ENCODE results near the gene NRN1L. TPM values are rescaled to one million over a fixed set of nuclear protein-coding genes. Genes with fewer than 3 reads are reported as not detected.
"Not testable (repeated sequence)": the region's sequence is repeated elsewhere in the genome, so short reads cannot be mapped to it uniquely, and the experiment has no call there.

NRN1L gene
- not detected for total RNA-seq

DNA sequence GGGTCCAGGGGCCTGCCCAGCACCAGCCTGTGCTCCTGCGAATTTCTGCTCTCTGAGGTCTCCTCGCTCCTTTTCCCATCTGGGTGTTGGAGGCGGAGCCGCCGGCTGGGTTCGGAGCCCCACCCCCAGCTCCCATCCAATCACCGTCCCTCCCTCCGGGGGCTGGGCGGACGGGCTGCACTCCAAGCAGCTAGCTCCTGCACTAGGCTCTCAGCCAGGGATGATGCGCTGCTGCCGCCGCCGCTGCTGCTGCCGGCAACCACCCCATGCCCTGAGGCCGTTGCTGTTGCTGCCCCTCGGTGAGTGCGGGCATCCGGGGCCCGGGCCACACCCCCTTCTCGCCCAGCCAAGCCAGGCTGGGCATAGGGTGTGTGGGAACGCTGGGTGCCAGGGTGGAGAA is at the start of gene NRN1L:
Gene NRN1L, plus strand, starts transcription at position 202 of the 400 bp plus-strand sequence. Its CDS starts 19 bp downstream, at position 221.
- peaks cover 31% of the 10 kb centered on the region for H3K36me3 ChIP-seq
- no peaks in the 10 kb centered on the region for H3K27me3 ChIP-seq (replicated peaks; ENCODE audit: insufficient read depth)
- H3K27ac ChIP-seq: peak within 1 kb of the TSS; percentile 45 to 69
- ATAC-seq (ENCODE audit: insufficient number of reproducible peaks, low FRiP score, low read depth) (peak; percentile 72), DNase-seq (ENCODE audit: low spot score) (peak; percentile 55)
- TF ChIP-seq, protein P1, sequence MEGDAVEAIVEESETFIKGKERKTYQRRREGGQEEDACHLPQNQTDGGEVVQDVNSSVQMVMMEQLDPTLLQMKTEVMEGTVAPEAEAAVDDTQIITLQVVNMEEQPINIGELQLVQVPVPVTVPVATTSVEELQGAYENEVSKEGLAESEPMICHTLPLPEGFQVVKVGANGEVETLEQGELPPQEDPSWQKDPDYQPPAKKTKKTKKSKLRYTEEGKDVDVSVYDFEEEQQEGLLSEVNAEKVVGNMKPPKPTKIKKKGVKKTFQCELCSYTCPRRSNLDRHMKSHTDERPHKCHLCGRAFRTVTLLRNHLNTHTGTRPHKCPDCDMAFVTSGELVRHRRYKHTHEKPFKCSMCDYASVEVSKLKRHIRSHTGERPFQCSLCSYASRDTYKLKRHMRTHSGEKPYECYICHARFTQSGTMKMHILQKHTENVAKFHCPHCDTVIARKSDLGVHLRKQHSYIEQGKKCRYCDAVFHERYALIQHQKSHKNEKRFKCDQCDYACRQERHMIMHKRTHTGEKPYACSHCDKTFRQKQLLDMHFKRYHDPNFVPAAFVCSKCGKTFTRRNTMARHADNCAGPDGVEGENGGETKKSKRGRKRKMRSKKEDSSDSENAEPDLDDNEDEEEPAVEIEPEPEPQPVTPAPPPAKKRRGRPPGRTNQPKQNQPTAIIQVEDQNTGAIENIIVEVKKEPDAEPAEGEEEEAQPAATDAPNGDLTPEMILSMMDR (IDR thresholded peaks at IDR 0.05): no peak
- peak within 1 kb of the TSS; percentile 66 for H3K4me3 ChIP-seq
- no peaks in the 10 kb centered on the region for H3K9me3 ChIP-seq
- peaks cover 4 to 17% of the 10 kb centered on the region in 2 donors for H3K4me1 ChIP-seq (ENCODE audit: control insufficient read depth in 1 of 2, low read depth in 2 of 2)

DNA sequence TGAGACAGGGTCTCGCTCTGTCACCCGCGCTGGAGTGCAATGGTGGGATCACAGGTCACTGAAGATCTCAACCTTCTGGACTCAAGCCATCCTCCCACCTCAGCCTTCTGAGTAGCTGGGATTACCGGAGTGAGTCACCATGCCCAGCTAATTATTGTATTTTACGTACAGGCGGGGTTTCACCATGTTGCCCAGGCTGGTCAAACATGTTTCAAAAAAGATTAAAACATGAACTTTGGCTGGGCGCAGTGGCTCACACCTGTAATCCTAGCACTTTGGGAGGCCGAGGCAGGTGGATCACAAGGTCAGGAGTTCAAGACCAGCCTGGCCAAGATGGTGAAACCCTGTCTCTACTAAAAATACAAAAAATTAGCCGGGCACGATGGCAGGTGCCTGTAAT is 47.5 kb upstream of the NRN1L start:
- peaks cover 12 to 13% of the 10 kb centered on the region in 2 donors for H3K4me1 ChIP-seq (ENCODE audit: control insufficient read depth in 1 of 2, low read depth in 2 of 2)
- DNase-seq (ENCODE audit: low spot score); H3K27ac ChIP-seq; H3K36me3 ChIP-seq; H3K4me3 ChIP-seq; H3K27me3 ChIP-seq (replicated peaks; ENCODE audit: insufficient read depth); H3K9me3 ChIP-seq; ATAC-seq (ENCODE audit: insufficient number of reproducible peaks, low FRiP score, low read depth): not testable (repeated sequence)

DNA sequence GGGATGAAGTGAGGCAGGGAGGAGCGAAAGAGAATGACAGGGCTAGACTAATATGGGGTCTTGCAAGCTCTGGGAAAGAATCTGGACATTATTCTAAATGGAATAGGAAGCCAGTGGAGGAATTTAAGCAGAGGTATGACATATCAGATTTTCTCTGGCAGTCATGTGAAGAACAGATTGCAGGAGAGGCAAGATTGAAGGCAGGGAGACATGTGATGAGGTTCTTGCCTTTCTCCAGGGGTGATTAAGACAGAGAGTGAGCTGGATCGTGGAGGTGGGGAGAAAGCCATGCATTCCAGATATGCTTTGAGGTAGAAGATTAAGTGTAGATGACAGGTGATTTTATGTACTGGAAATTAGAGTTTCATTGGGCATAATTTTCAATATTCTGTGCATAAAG is 46.9 kb upstream of the NRN1L start:
- no peak for ATAC-seq (ENCODE audit: insufficient number of reproducible peaks, low FRiP score, low read depth)
- Histone ChIP-seq H3K4me3 (no peak overlapping the region), H3K27me3 (replicated peaks; ENCODE audit: insufficient read depth) (no peaks in the 10 kb centered on the region), H3K9me3 (no peaks in the 10 kb centered on the region), H3K36me3 (no peaks in the 10 kb centered on the region), H3K27ac (no peak overlapping the region), H3K4me1 (ENCODE audit: control insufficient read depth in 1 of 2, low read depth in 2 of 2) (peaks cover 9 to 11% of the 10 kb centered on the region in 2 donors)
- TF ChIP-seq, protein P1 (IDR thresholded peaks at IDR 0.05): no peak
- no peak for DNase-seq (ENCODE audit: low spot score)

DNA sequence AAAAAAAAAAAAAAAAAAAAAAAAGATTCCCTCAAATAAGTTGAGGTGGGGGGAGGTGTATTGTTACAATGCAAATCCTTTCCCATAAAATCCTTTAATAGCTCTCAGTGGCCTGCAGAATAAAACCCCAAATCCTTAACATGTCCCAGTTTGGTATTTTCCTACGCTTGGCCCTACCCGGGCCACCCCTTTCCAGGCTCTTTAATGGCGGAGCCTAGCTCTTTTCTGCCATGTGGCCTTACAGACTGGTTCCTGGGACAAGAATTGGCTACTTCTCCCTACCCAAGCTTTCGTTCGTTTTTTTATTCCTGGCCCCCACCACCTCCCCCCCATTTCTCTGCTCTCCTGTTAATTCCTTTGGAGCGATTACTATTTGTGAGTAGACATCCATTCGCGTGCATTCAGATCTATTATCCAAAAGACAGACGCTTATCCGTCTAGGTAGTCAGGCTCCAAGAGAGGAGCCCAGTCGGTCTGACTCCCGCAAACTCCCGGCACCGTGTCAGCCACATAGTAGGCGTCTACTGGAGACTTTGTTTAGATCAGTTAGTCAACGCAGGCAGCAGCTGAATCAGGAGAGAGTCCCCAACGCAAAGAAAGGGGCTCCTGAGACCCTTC is 43.4 kb upstream of the NRN1L start:
- ATAC-seq (ENCODE audit: insufficient number of reproducible peaks, low FRiP score, low read depth) (no peak), DNase-seq (ENCODE audit: low spot score) (no peak)
- TF ChIP-seq, protein P1 (IDR thresholded peaks at IDR 0.05): no peak
- H3K4me3 ChIP-seq: peak overlapping the region; percentile 90
- no peaks in the 10 kb centered on the region for H3K9me3 ChIP-seq
- H3K36me3 ChIP-seq: no peaks in the 10 kb centered on the region
- H3K27me3 ChIP-seq (replicated peaks; ENCODE audit: insufficient read depth): no peaks in the 10 kb centered on the region
- H3K27ac ChIP-seq: peak overlapping the region; percentile 97 to 99
- H3K4me1 ChIP-seq (ENCODE audit: control insufficient read depth in 1 of 2, low read depth in 2 of 2): peaks cover 31 to 34% of the 10 kb centered on the region in 2 donors

DNA sequence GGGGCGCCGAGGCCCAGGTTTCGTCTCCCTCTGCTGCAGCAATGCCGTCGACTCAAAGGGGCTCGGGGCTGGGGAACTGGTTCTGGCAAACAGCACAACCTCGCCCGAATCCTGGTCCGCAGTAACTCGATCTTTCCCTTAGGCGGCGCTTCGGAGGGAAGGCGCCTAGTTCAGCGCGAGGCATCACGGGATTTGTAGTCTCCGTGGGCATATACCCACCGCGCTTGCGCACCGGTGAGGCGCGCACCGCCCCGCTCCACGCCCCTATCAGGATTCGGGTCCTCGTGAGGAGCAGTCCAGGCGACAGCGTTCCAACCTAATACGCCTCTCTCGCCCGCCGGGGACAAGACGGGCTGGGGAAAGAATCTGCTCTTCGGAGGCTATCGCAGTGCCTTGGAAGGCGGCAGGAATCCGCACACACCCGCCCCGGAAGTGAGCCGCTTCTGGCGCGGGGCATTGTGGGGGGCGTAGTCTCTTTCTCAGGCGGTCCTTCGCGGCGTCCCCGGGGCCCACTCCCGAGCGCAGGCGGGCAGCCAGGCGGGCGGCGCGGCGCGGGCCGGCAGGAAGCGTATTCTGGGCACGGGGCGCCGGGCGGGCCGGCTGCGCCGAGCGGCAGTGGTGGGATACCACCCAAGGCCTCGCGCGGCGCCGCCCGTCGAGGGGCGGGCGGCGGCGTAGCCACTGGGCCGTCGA is 42.7 kb upstream of the NRN1L start, which contains the start of gene THAP11:
Gene THAP11, plus strand, starts transcription at position 505 of the 693 bp plus-strand sequence. CDS start 235 bp downstream, outside the sequence.
- H3K4me1 ChIP-seq (ENCODE audit: control insufficient read depth in 1 of 2, low read depth in 2 of 2): peaks cover 31 to 34% of the 10 kb centered on the region in 2 donors
- peak within 1 kb of the TSS; percentile 97 to 99 for H3K27ac ChIP-seq
- ATAC-seq (ENCODE audit: insufficient number of reproducible peaks, low FRiP score, low read depth): peak; percentile 90
- peak; percentile 81 for DNase-seq (ENCODE audit: low spot score)
- H3K36me3 ChIP-seq: no peaks in the 10 kb centered on the region
- TF ChIP-seq, protein P1 (IDR thresholded peaks at IDR 0.05): peak; percentile 87
- no peaks in the 10 kb centered on the region for H3K9me3 ChIP-seq
- peak within 1 kb of the TSS; percentile 90 for H3K4me3 ChIP-seq
- H3K27me3 ChIP-seq (replicated peaks; ENCODE audit: insufficient read depth): no peaks in the 10 kb centered on the region
